Neural progenitor cell (in vitro differentiated cells): ENCODE measurements around the gene TBC1D24.
"Not testable (repeated sequence)": the region's sequence is repeated elsewhere in the genome, so short reads cannot be mapped to it uniquely, and the experiment has no call there.

Experiments
- EZH2 ChIP-seq: fragments of 200-600 bp; sonication (generic); IDR thresholded peaks from 2 replicates; pipeline ENCODE4 v1.6.1; 2017; ENCODE audit warnings: antibody characterized with exemption, mild to moderate bottlenecking, moderate library complexity
- TF ChIP-seq, protein P1 (sequence below): fragments of 200-600 bp; sonication (generic); IDR thresholded peaks from 2 replicates; pipeline ENCODE4 v1.5.1; 2017; ENCODE audit warnings: antibody characterized with exemption, mild to moderate bottlenecking

DNA sequence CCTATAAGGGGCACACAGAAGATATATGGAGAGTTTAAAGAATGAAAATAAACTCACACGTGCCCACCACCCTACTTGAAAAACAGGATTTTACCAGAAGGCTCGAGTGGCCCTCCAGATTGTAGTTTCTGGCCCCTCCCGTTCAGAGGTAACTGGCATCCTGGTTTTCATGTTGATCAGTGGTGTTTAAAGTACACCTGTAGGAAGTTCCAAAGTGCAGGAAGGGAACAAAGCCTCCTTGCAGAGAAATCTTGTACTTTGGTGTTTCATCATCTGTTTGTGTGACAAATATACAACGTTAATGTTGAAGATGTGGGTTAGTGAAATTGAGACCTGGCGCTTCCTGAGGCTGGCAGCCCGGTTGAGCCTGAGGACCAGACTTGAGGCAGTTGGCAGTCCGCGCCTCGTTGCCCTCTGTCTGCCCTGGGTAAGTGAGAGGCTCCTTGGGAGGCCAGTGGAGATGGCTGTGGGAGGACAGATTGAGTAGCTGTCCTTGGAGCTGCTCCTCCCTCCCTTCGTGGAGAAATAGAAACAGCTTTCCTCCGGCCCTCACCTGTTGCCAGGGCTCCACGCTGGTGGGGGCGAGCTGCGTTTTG, 75.5 kb downstream of the TBC1D24 start:
- TF ChIP-seq, protein P1, sequence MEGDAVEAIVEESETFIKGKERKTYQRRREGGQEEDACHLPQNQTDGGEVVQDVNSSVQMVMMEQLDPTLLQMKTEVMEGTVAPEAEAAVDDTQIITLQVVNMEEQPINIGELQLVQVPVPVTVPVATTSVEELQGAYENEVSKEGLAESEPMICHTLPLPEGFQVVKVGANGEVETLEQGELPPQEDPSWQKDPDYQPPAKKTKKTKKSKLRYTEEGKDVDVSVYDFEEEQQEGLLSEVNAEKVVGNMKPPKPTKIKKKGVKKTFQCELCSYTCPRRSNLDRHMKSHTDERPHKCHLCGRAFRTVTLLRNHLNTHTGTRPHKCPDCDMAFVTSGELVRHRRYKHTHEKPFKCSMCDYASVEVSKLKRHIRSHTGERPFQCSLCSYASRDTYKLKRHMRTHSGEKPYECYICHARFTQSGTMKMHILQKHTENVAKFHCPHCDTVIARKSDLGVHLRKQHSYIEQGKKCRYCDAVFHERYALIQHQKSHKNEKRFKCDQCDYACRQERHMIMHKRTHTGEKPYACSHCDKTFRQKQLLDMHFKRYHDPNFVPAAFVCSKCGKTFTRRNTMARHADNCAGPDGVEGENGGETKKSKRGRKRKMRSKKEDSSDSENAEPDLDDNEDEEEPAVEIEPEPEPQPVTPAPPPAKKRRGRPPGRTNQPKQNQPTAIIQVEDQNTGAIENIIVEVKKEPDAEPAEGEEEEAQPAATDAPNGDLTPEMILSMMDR = not testable (repeated sequence)
- TF ChIP-seq EZH2 = not testable (repeated sequence)
